Cerebellar nuclear complex (tissue), 1 donor: ENCODE data around the gene ANKLE2.

Experiments used
- DNase-seq, 2 experiments: peaks; one replicate each; lab custom pipeline; 2025; lab: John Stamatoyannopoulos, UW

ANKLE2 gene

GRCh38 chr12:132687211-132688164, 74.1 kb downstream of the ANKLE2 start, which contains the start of the genes POLE and PXMP2:
Gene POLE (minus strand): TSS chr12:132687342. CDS start chr12:132687315, 27 bp downstream.
Gene PXMP2 (plus strand): TSS chr12:132687587. CDS start chr12:132687671, 84 bp downstream.
- peak in 1 of 2 experiments; percentile 44 for DNase-seq

- DNase-seq, result no peak
These were observed 74.8 kb downstream of the ANKLE2 start for GRCh38 chr12:132686825-132687210.

- DNase-seq, result no peak
These were observed 76.2 kb downstream of the ANKLE2 start for GRCh38 chr12:132685400-132685799.

GRCh38 chr12:132677492-132677891, 84.1 kb downstream of the ANKLE2 start:
- no peak for DNase-seq

- DNase-seq, result no peak
These were observed 85.7 kb downstream of the ANKLE2 start for GRCh38 chr12:132675757-132676432.
